Prostate gland (tissue), 2 donors: Measurements from ENCODE around the gene AFF3. TPM values are rescaled to one million over a fixed set of nuclear protein-coding genes. Genes with fewer than 3 reads are reported as not detected.

Experiments used
- DNase-seq: peaks from one replicate; pipeline ENCODE4 v3.0.0-alpha.2; 2019; ENCODE audit warnings: low spot score
- H3K27ac ChIP-seq, 2 donors: fragments of 200-600 bp; sonication (generic); 2 replicates each; pipeline ENCODE4 v1.5.1; 2017 to 2019
- H3K27me3 ChIP-seq: fragments of 200-600 bp; sonication (generic); replicated peaks from 2 replicates; pipeline ENCODE4 v1.5.1; 2019; ENCODE audit not compliant: insufficient read depth
- H3K36me3 ChIP-seq, 2 donors: fragments of 200-600 bp; sonication (generic); 1 replicate in 1 of 2; 2 replicates in 1 of 2; pipeline versions ENCODE4 v1.5.1 to v1.8.1; 2017 to 2019
- H3K4me1 ChIP-seq: fragments of 200-600 bp; sonication (generic); replicated peaks from 2 replicates; pipeline ENCODE4 v1.5.1; 2019
- H3K4me3 ChIP-seq, 2 donors: fragments of 200-600 bp; sonication (generic); 2 replicates each; pipeline ENCODE4 v1.5.1; 2017 to 2019
- H3K9me3 ChIP-seq: fragments of 200-600 bp; sonication (generic); 2 replicates; pipeline ENCODE4 v1.5.1; 2017
- POLR2A ChIP-seq: fragments of 450-650 bp; IDR thresholded peaks from one replicate; pipeline ENCODE4 v1.6.1; 2016; ENCODE audit warnings: antibody characterized with exemption, mild to moderate bottlenecking
- POLR2AphosphoS5 ChIP-seq: sonication (generic); formaldehyde crosslinking; IDR thresholded peaks from one replicate; pipeline ENCODE4 v1.6.1; 2017; ENCODE audit warnings: antibody characterized with exemption
- WGBS: methylation state at CpG from one replicate; pipeline ENCODE4 v1.1.5; 2018; 5-methylcytosine and 5-hydroxymethylcytosine counted together
- intact Hi-C: fragments of 100-400 bp; cut with DNase I; formaldehyde crosslinking; loops from one replicate; pipeline ENCODE4 v1.14.2; 2022
- total RNA-seq, 2 donors: library from RNA; depleted of rRNA; stranded (reverse); fragments of >200 nt; gene quantifications; one replicate each; pipeline ENCODE4 v1.1.0, GENCODE V29; 2016
- TF ChIP-seq, protein P1 (sequence below), 4 experiments: fragments of 200-600 bp in 2 of 4; fragments of 450-650 bp in 2 of 4; sonication (generic) in 2 of 4; IDR thresholded peaks; 1 replicate in 3 of 4; 2 replicates in 1 of 4; pipeline ENCODE4 v1.5.1; 2016 to 2019; ENCODE audit warnings: antibody characterized with exemption in 4 of 4, mild to moderate bottlenecking in 2 of 4, moderate library complexity in 2 of 4

Gene AFF3
- total RNA-seq, 2 donors from 2014 or later: 74.4 to 113 TPM

GRCh38 chr2:100017633-100018032, 124.8 kb downstream of the AFF3 start:
- H3K27ac ChIP-seq: no peak overlapping the region
- DNase-seq: no peak
- H3K36me3 ChIP-seq: no peaks in the 10 kb centered on the region
- WGBS: 84% methylated on average over 1 of the region's 1 CpG
- intact Hi-C loops: no loop called here
- no peaks in the 10 kb centered on the region for H3K9me3 ChIP-seq
- TF ChIP-seq, protein P1, sequence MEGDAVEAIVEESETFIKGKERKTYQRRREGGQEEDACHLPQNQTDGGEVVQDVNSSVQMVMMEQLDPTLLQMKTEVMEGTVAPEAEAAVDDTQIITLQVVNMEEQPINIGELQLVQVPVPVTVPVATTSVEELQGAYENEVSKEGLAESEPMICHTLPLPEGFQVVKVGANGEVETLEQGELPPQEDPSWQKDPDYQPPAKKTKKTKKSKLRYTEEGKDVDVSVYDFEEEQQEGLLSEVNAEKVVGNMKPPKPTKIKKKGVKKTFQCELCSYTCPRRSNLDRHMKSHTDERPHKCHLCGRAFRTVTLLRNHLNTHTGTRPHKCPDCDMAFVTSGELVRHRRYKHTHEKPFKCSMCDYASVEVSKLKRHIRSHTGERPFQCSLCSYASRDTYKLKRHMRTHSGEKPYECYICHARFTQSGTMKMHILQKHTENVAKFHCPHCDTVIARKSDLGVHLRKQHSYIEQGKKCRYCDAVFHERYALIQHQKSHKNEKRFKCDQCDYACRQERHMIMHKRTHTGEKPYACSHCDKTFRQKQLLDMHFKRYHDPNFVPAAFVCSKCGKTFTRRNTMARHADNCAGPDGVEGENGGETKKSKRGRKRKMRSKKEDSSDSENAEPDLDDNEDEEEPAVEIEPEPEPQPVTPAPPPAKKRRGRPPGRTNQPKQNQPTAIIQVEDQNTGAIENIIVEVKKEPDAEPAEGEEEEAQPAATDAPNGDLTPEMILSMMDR (IDR thresholded peaks at IDR 0.05): no peak
- H3K4me1 ChIP-seq: no peaks in the 10 kb centered on the region
- H3K4me3 ChIP-seq: no peak overlapping the region
- no peaks in the 10 kb centered on the region for H3K27me3 ChIP-seq

DNA sequence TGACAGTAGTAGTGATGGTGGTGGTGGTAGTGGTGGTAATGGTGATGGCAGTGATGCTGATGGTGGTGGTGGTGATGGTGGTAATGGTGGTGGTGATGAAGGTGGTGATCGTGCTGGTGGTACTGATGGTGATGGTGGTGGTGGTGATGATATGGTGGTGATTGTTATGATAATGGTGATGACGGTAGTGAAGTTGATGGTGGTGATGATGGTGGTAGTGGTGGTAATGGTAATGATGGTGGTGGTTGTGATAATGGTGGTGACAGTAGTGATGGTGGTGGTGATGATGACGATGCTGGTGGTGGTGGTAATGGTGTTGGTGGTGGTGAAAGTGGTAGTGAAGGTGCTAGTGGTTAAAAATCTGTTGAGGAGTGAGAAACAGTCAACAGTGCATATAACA, 125.6 kb downstream of the AFF3 start:
- Histone ChIP-seq H3K27ac (no peak overlapping the region), H3K27me3 (no peaks in the 10 kb centered on the region), H3K4me1 (no peaks in the 10 kb centered on the region), H3K36me3 (no peaks in the 10 kb centered on the region), H3K4me3 (no peak overlapping the region), H3K9me3 (no peaks in the 10 kb centered on the region)
- no peak for DNase-seq
- intact Hi-C loops: no loop called here
- TF ChIP-seq POLR2A: no peak
- TF ChIP-seq, protein P1 (IDR thresholded peaks at IDR 0.05): no peak
- TF ChIP-seq POLR2AphosphoS5: no peak
- 94% methylated on average over 3 of the region's 3 CpGs for WGBS

- Histone ChIP-seq H3K4me1 (no peaks in the 10 kb centered on the region), H3K4me3 (no peak overlapping the region), H3K36me3 (no peaks in the 10 kb centered on the region), H3K27ac (no peak overlapping the region), H3K9me3 (no peaks in the 10 kb centered on the region), H3K27me3 (no peaks in the 10 kb centered on the region)
- no peak for TF ChIP-seq POLR2A
- TF ChIP-seq POLR2AphosphoS5: no peak
- TF ChIP-seq, protein P1 (IDR thresholded peaks at IDR 0.05): no peak
- WGBS: 97% methylated on average over 3 of the region's 3 CpGs
- DNase-seq: no peak
- intact Hi-C loops: no loop called here
Observed at GRCh38 chr2:100015849-100016248, 126.5 kb downstream of the AFF3 start.

DNA sequence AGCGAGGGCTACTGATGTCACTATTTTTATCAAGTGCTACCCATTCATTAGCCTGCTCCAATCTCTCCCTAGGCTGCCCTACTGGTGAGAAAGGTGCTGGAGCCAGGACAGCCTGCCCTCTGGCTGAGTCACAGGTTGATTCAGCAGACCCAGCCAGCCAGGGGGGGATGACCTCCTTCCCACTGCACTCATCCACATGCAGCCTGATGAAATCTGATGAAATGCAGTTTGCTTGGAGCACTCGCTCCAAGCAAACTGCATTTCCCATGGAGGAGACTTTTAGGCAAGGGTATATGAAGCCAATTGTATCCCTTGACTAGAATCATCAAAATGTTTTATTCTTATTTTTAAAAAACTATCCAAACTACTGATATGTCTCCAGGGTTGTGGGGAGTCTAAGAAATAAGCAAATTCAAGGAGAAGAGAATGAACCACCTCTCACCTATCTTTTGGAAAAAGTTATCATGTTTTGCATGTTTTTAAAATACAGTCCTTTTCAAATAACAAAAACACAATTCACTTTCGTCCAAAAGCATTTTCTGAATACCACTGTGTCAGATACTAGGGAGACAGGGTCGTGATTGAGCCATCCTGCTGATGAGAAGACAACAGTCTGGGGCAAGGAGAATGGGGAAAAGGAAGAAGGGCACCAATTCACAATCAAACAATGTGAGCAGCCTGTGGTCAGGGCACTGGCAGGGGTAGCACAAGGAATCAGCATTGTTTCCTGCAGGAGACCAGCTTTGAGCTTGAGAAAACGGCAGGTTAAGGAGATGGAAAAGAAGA, 128.3 kb downstream of the AFF3 start:
- intact Hi-C loops: no loop called here
- no peak for DNase-seq
- 76% methylated on average over 5 of the region's 5 CpGs for WGBS
- Histone ChIP-seq H3K4me3 (no peak overlapping the region), H3K27me3 (no peaks in the 10 kb centered on the region), H3K4me1 (no peaks in the 10 kb centered on the region), H3K27ac (no peak overlapping the region), H3K36me3 (no peaks in the 10 kb centered on the region), H3K9me3 (no peaks in the 10 kb centered on the region)
- no peak for TF ChIP-seq POLR2AphosphoS5
- no peak for TF ChIP-seq POLR2A
- TF ChIP-seq, protein P1 (IDR thresholded peaks at IDR 0.05): no peak

- 94% methylated on average over 5 of the region's 5 CpGs for WGBS
- intact Hi-C loops: no loop called here
- TF ChIP-seq, protein P1 (IDR thresholded peaks at IDR 0.05): no peak
- no peak for TF ChIP-seq POLR2AphosphoS5
- no peak for TF ChIP-seq POLR2A
- Histone ChIP-seq H3K4me3 (no peak overlapping the region), H3K27me3 (no peaks in the 10 kb centered on the region), H3K9me3 (no peaks in the 10 kb centered on the region), H3K4me1 (no peaks in the 10 kb centered on the region), H3K27ac (no peak overlapping the region), H3K36me3 (no peaks in the 10 kb centered on the region)
- DNase-seq: no peak
Observed at GRCh38 chr2:100012561-100012960, 129.8 kb downstream of the AFF3 start.
